Astrocyte (in vitro differentiated cells and primary cell): ENCODE data around the gene PGGHG. TPM values are rescaled to one million over a fixed set of nuclear protein-coding genes. Genes with fewer than 3 reads are reported as not detected.

Experiments used
- DNase-seq: peaks from one replicate; pipeline ENCODE4 v3.0.0-alpha.2; 2010; ENCODE audit warnings: low read depth
- FAIRE-seq: peaks from 2 replicates; lab custom pipeline; 2011; peaks lifted over from hg19 to GRCh38; lab: Jason Lieb, UNC
- H2AFZ ChIP-seq: 2 replicates; pipeline ENCODE4 v1.6.0; 2012; ENCODE audit warnings: low read depth, low read length, inconsistent platforms
- H3K27ac ChIP-seq: 2 replicates; pipeline ENCODE4 v1.5.1; 2011; ENCODE audit warnings: low read depth, low read length, inconsistent platforms
- H3K27me3 ChIP-seq: 2 replicates; pipeline ENCODE4 v1.6.0; 2011; ENCODE audit warnings: low read length, inconsistent platforms; ENCODE audit not compliant: insufficient read depth
- H3K36me3 ChIP-seq: 2 replicates; pipeline ENCODE4 v1.5.1; 2011; ENCODE audit warnings: low read length, inconsistent platforms; ENCODE audit not compliant: insufficient read depth
- H3K4me1 ChIP-seq: 2 replicates; pipeline ENCODE4 v1.5.1; 2011; ENCODE audit warnings: low read length, inconsistent platforms; ENCODE audit not compliant: insufficient read depth
- H3K4me2 ChIP-seq: 2 replicates; pipeline ENCODE4 v1.6.0; 2012; ENCODE audit warnings: low read length, inconsistent platforms
- H3K4me3 ChIP-seq: 2 replicates; pipeline ENCODE4 v1.5.1; 2011; ENCODE audit warnings: low read depth, mild to moderate bottlenecking, low read length, inconsistent platforms; ENCODE audit not compliant: insufficient read depth
- H3K79me2 ChIP-seq: 2 replicates; pipeline ENCODE4 v1.6.0; 2012; ENCODE audit warnings: mild to moderate bottlenecking, low read length, inconsistent platforms; ENCODE audit not compliant: insufficient read depth
- H3K9ac ChIP-seq: 2 replicates; pipeline ENCODE4 v1.6.0; 2012; ENCODE audit warnings: mild to moderate bottlenecking, low read length, inconsistent platforms
- H3K9me3 ChIP-seq: 2 replicates; pipeline ENCODE4 v1.5.1; 2012; ENCODE audit warnings: low read depth, mild to moderate bottlenecking, low read length, inconsistent platforms; ENCODE audit not compliant: insufficient read depth
- H4K20me1 ChIP-seq: 2 replicates; pipeline ENCODE4 v1.6.0; 2012; ENCODE audit warnings: low read length, inconsistent platforms; ENCODE audit not compliant: insufficient read depth
- H3K27ac Mint-ChIP-seq: one replicate; pipeline ENCODE4 v1.8.0; 2021; ENCODE audit warnings: mild to moderate bottlenecking, mixed read lengths; ENCODE audit not compliant: unreplicated experiment
- H3K27me3 Mint-ChIP-seq: one replicate; pipeline ENCODE4 v1.8.0; 2021; ENCODE audit warnings: low read depth, mixed read lengths; ENCODE audit not compliant: unreplicated experiment
- H3K36me3 Mint-ChIP-seq: one replicate; pipeline ENCODE4 v1.8.0; 2021; ENCODE audit warnings: low read depth, mixed read lengths; ENCODE audit not compliant: unreplicated experiment
- H3K4me1 Mint-ChIP-seq: one replicate; pipeline ENCODE4 v1.8.0; 2021; ENCODE audit warnings: low read depth, mixed read lengths; ENCODE audit not compliant: unreplicated experiment
- H3K4me3 Mint-ChIP-seq: one replicate; pipeline ENCODE4 v1.8.0; 2021; ENCODE audit warnings: mild to moderate bottlenecking, moderate library complexity, mixed read lengths; ENCODE audit not compliant: unreplicated experiment
- H3K9me3 Mint-ChIP-seq: one replicate; pipeline ENCODE4 v1.8.0; 2021; ENCODE audit warnings: mild to moderate bottlenecking, mixed read lengths; ENCODE audit not compliant: unreplicated experiment
- CTCF ChIP-seq: IDR thresholded peaks from 2 replicates; pipeline ENCODE4 v1.5.1; 2011; ENCODE audit warnings: low read depth, mild to moderate bottlenecking, inconsistent platforms, low read length, moderate library complexity; ENCODE audit not compliant: insufficient read depth
- EZH2 ChIP-seq: IDR thresholded peaks from 2 replicates; pipeline ENCODE4 v1.6.1; 2012; ENCODE audit warnings: mild to moderate bottlenecking, low read length, inconsistent platforms; ENCODE audit not compliant: insufficient read depth
- total RNA-seq: library from RNA; stranded (reverse); gene quantifications from 2 replicates; pipeline ENCODE4 v1.2.1, GENCODE V29; 2021

Gene PGGHG
- total RNA-seq, 1 donor from 2014 or later: 25.1 TPM

GRCh38 chr11:329886-330253 is 40.9 kb downstream of the PGGHG start:
- H4K20me1 ChIP-seq: no peaks in the 10 kb centered on the region
- Mint-ChIP-seq H3K4me3 (no peak overlapping the region), H3K36me3 (no peaks in the 10 kb centered on the region), H3K27me3 (peaks cover 9% of the 10 kb centered on the region), H3K4me1 (peaks cover 12% of the 10 kb centered on the region), H3K27ac (no peak overlapping the region), H3K9me3 (no peaks in the 10 kb centered on the region)
- no peak overlapping the region for H3K4me2 ChIP-seq
- H3K27me3 ChIP-seq: no peaks in the 10 kb centered on the region
- no peaks in the 10 kb centered on the region for H3K36me3 ChIP-seq
- no peak for DNase-seq
- no peak for TF ChIP-seq EZH2
- no peak for TF ChIP-seq CTCF
- no peak overlapping the region for H2AFZ ChIP-seq
- no peaks in the 10 kb centered on the region for H3K9me3 ChIP-seq
- no peak overlapping the region for H3K27ac ChIP-seq
- H3K9ac ChIP-seq: no peak overlapping the region
- H3K4me3 ChIP-seq: no peak overlapping the region
- no peak for FAIRE-seq
- peaks cover 13% of the 10 kb centered on the region for H3K4me1 ChIP-seq
- no peaks in the 10 kb centered on the region for H3K79me2 ChIP-seq

- no peak for FAIRE-seq
Measured at GRCh38 chr11:330307-330693, 41.4 kb downstream of the PGGHG start.

More at GRCh38 chr11:330307-330693, 41.4 kb downstream of the PGGHG start:
- no peaks in the 10 kb centered on the region for H4K20me1 ChIP-seq
- TF ChIP-seq CTCF: no peak
- no peak for TF ChIP-seq EZH2
- Mint-ChIP-seq H3K27me3 (peaks cover 7% of the 10 kb centered on the region), H3K9me3 (no peaks in the 10 kb centered on the region), H3K4me1 (peaks cover 12% of the 10 kb centered on the region), H3K4me3 (no peak overlapping the region), H3K27ac (no peak overlapping the region), H3K36me3 (no peaks in the 10 kb centered on the region)
- no peak overlapping the region for H2AFZ ChIP-seq
- H3K4me3 ChIP-seq: no peak overlapping the region
- H3K4me1 ChIP-seq: peaks cover 13% of the 10 kb centered on the region
- no peak for DNase-seq
- no peaks in the 10 kb centered on the region for H3K36me3 ChIP-seq
- no peak overlapping the region for H3K27ac ChIP-seq
- H3K9me3 ChIP-seq: no peaks in the 10 kb centered on the region
- H3K4me2 ChIP-seq: no peak overlapping the region
- no peaks in the 10 kb centered on the region for H3K79me2 ChIP-seq
- no peak overlapping the region for H3K9ac ChIP-seq
- no peaks in the 10 kb centered on the region for H3K27me3 ChIP-seq
